Fibroblast of peridontal ligament (primary cell): Measurements from ENCODE around the gene DMWD.
"Not testable (repeated sequence)": the region's sequence is repeated elsewhere in the genome, so short reads cannot be mapped to it uniquely, and the experiment has no call there.

Source experiments
- DNase-seq: peaks from one replicate; pipeline ENCODE4 v3.0.0-alpha.2; 2010; ENCODE audit errors: extremely low read depth

Gene DMWD

DNA sequence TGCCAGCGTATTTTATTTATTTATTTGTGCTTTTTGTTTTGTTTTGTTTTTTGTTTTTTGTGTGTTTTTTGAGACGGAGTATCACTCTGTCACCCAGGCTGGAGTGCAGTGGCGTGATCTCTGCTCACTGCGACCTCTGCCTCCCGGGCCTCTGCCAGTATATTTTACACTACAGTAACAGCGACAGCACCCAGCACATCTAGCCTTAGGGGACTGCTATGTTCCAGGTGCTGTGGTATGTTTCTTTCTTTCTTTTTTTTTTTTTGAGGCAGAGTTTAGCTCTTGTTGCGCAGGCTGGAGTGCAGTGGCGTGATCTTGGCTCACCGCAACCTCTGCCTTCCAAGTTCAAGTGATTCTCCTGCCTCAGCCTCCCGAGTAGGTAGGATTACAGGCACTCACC is 41.2 kb downstream of the DMWD start:
- not testable (repeated sequence) for DNase-seq

DNA sequence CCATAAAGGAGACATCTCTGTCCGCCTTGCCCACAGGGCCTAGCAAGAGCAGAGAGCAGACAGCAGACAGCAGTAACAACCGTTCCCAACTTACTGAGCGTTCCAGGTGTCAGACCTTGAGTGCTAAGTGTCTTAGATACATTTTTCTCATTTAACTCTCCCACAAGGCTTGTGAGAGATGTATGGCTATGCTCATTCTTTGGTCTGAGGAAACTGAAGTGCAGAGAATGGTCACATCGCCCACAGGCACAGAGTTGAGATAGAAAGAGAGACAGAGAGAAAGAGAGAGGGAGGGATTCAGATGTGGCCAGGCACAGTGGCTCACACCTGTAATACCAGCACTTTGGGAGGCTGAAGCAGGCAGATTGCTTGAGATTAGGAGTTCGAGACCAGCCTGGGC is 45.1 kb downstream of the DMWD start:
- DNase-seq = no peak

DNA sequence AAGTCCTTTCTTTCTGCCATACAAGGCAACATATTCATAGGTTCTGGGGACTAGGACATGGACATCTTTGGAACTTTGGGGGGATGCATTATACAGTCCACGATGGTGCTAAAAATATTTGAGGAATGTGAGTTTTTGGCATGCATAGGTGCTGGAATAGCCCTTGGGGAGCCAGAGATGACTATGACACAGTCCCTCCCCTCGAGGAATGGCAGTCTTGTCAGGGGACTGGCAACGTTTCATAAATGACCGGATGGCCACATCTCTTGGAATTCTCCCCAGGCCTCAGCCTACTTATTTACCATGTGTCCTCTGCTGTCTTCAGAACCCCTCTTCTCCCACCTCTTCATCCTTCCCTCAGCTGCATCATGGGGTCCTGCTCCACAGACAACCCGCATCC is 45.8 kb downstream of the DMWD start:
- no peak for DNase-seq

DNA sequence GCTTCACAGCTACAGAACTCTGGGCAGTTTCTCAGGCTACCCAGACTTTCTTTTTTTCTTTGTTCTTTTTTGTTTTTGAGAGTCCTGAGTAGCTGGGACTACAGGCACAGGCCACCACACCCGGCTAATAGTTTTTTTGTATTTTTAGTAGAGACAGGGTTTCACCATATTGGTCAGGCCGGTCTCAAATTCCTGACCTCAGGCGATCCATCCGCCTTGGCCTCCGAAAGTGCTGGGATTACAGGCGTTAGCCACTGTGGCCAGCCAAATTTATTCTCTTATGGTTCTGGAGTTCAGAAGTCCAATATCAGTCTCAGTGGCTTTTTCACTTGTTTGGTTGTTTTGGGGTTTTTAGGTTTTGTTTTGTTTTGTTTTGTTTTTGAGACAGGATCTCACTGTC is 47.0 kb downstream of the DMWD start:
- DNase-seq = no peak

DNA sequence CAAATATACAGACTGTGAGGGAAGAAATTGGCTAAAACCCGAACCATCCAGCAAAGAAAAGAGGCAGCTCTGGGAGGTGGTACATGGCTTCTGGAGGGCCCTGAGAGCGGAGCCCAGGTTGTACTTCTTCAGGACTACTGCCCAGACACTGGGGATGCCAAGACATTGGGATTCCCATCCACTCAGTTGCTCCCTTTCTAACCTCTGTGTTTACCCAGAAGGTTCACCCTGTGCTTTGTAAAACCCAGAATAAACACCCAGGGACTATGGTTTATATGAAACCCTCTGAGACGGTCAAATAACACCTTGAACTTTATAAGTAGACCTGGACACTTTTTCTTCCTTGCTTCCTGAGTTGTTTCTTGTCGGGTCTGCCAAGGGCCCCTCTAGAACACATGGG is 49.7 kb downstream of the DMWD start:
- no peak for DNase-seq

DNA sequence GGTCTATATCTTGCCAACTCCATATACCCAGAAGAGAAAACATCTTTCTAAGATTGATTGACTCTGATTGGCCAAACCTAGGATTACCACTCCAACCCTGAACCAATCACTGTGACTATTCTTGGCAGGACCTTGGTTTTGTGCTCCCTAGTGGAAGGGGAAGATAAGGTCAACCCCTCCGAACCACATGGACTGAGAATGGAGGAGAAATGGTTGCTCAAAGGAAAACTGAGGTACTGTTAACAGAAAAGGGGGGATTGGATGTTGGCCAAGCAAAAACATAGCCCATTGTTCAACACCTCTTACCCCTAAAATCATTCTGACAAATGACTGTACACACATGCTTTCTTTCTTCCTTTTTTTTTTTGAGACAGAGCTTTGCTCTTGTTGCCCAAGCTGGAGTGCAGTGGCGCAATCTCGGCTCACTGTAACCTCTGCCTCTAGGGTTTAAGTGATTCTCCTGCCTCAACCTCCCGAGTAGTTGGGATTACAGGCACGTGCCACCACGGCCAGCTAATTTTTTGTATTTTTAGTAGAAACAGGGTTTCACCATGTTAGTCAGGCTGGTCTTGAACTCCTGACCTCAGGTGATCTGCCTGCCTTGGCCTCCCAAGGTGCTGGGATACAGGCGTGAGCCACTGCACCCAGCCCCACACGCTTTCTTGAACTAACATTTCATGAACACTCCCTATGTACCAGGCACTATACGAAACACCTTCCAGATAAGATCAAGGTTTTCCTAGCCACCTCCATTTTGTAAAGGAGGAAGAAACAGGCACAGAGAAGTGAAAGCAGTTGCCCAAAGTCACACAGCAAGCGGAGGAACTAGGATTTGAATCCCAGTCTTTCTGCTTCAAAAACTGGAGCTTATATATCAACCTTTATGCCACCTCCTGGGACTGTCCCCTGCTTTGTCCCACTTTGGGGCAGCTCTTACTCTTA is 52.9 kb downstream of the DMWD start:
- DNase-seq = no peak

DNA sequence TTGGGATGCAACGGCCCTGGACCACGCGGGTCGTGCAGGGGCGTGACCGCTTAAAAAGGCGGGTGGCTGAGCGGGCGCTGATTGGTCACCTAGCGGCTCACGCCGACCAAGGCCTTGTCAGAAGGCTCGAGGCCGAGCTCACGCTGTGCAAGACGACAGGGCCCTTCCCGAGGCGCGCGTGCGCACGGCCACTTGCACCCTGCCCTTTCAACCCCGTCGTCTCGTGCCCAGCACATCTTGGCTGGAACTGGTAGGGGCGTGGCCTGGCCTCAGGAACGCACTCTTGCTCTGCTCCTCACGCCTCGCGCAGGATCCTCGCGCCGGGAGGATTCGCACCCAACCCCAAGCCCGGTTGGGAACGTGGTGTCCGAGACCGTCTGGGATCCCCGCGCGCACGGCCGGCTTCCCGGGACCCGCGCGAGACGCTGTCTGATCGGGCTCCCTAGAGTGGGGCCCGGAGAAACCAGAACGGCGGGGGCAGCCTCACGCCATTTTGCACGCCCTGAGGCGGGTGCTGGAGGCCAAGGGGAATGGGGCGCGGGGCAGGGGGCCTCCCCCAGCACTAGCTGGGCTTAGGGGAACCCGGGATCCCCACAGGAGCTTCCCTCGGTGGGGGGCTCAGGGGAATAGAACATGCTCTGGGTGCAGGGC is 59.4 kb downstream of the DMWD start, which contains the start of gene MEIOSIN:
TSS of gene MEIOSIN (plus strand) at position 280 of the 651 bp plus-strand sequence. CDS start 1,938 bp downstream, outside the sequence.
- DNase-seq = no peak
